HCT116 (cell line): ENCODE results near the gene DGAT2. TPM values are rescaled to one million over a fixed set of nuclear protein-coding genes. Genes with fewer than 3 reads are reported as not detected.

ENCODE experiments used
- ATAC-seq: fragments of 200-7000 bp; cut with Tn5 transposase; 2 replicates; pipeline ENCODE4 v1.9.1; 2020; ENCODE audit warnings: mild to moderate bottlenecking, moderate library complexity
- BruUV-seq: library from RNA; stranded (reverse); fragments of 400-500 nt; replicated peaks from 2 replicates; lab custom pipeline; 2021; lab: Mats Ljungman, UMichigan
- CTCF ChIA-PET: fragments of 300-600 bp; sonication (Branson Sonifier 250); formaldehyde crosslinking; loops from one replicate; lab custom pipeline; 2021; ENCODE audit warnings: antibody characterized with exemption; lab: Charles Lee
- POLR2A ChIA-PET: fragments of 300-600, 350-600 bp; sonication (Branson Sonifier 250); formaldehyde crosslinking; loops from one replicate; lab custom pipeline; 2021; ENCODE audit warnings: antibody characterized with exemption; lab: Charles Lee
- RAD21 ChIA-PET, 2 experiments: fragments of 300-600 bp; sonication (Branson Sonifier 250); formaldehyde crosslinking; loops; one replicate each; lab custom pipeline; 2023; ENCODE audit warnings: low total read pairs in 2 of 2; ENCODE audit not compliant: uncharacterized antibody in 2 of 2, unreplicated experiment in 2 of 2, low non-redundant PET in 1 of 2; lab: Charles Lee
- DNase-seq: peaks from one replicate; pipeline ENCODE4 v3.0.0-alpha.2; 2010; ENCODE audit warnings: low read depth, low spot score
- H2AFZ ChIP-seq: fragments of 200-600 bp; shearing (Covaris generic), sonication (generic); 2 replicates; pipeline ENCODE4 v1.6.1; 2017; ENCODE audit warnings: low read depth, mixed run types, mixed read lengths, antibody characterized with exemption, low read length; ENCODE audit not compliant: poor library complexity, severe bottlenecking
- H3K27ac ChIP-seq: 2 replicates; pipeline ENCODE4 v1.5.1; 2012; ENCODE audit warnings: low read depth, low read length
- H3K27me3 ChIP-seq: fragments of 200-600 bp; sonication (generic); 2 replicates; pipeline ENCODE4 v1.6.1; 2016; ENCODE audit warnings: mixed run types, low read length, mixed read lengths; ENCODE audit not compliant: insufficient read depth
- H3K36me3 ChIP-seq, 2 experiments: fragments of 200-500 bp in 1 of 2; fragments of 200-600 bp in 1 of 2; sonication (Bioruptor generic) in 1 of 2; sonication (generic) in 1 of 2; 2 replicates each; pipeline versions ENCODE4 v1.5.1 to v1.6.1; 2014 to 2016; ENCODE audit warnings: low read length in 2 of 2, inconsistent platforms in 1 of 2, mixed read lengths in 1 of 2, mixed run types in 1 of 2; ENCODE audit not compliant: insufficient read depth in 2 of 2, control insufficient read depth in 1 of 2
- H3K4me1 ChIP-seq, 2 experiments: fragments of 200-600 bp in 1 of 2; sonication (generic) in 1 of 2; 2 replicates each; pipeline versions ENCODE4 v1.5.1 to v1.6.1; 2012 to 2017; ENCODE audit warnings: low read length in 2 of 2, inconsistent platforms in 1 of 2, mild to moderate bottlenecking in 1 of 2, mixed read lengths in 1 of 2, mixed run types in 1 of 2, moderate library complexity in 1 of 2; ENCODE audit not compliant: insufficient read depth in 2 of 2, control insufficient read depth in 1 of 2
- H3K4me2 ChIP-seq: fragments of 200-600 bp; sonication (generic); 2 replicates; pipeline ENCODE4 v1.6.1; 2017; ENCODE audit warnings: mixed run types, low read length, mixed read lengths
- H3K4me3 ChIP-seq, 2 experiments: fragments of 200-600 bp in 1 of 2; sonication (generic) in 1 of 2; replicated peaks in 1 of 2; 2 replicates each; pipeline ENCODE4 v1.5.1; 2011 to 2016; ENCODE audit warnings: low read length in 2 of 2, control low read depth in 1 of 2, low read depth in 1 of 2, mild to moderate bottlenecking in 1 of 2, mixed read lengths in 1 of 2, mixed run types in 1 of 2
- H3K79me2 ChIP-seq: fragments of 200-600 bp; sonication (generic); 2 replicates; pipeline ENCODE4 v1.6.1; 2017; ENCODE audit warnings: mild to moderate bottlenecking, mixed run types, low read length, moderate library complexity, mixed read lengths; ENCODE audit not compliant: insufficient read depth
- H3K9ac ChIP-seq: fragments of 200-600 bp; sonication (generic); 2 replicates; pipeline ENCODE4 v1.6.1; 2016; ENCODE audit warnings: low read length, mixed read lengths
- H3K9me2 ChIP-seq: fragments of 200-600 bp; sonication (generic), shearing (Covaris generic); 2 replicates; pipeline ENCODE4 v1.6.1; 2017; ENCODE audit warnings: mixed run types, mild to moderate bottlenecking, moderate library complexity; ENCODE audit not compliant: insufficient read depth
- H3K9me3 ChIP-seq, 2 experiments: fragments of 200-500 bp in 1 of 2; fragments of 200-600 bp in 1 of 2; sonication (Bioruptor generic) in 1 of 2; sonication (generic) in 1 of 2; 2 replicates each; pipeline ENCODE4 v1.6.1; 2014 to 2017; ENCODE audit warnings: low read length in 2 of 2, mixed read lengths in 2 of 2, inconsistent platforms in 1 of 2, low read depth in 1 of 2, mild to moderate bottlenecking in 1 of 2, mixed run types in 1 of 2, moderate library complexity in 1 of 2; ENCODE audit not compliant: control insufficient read depth in 1 of 2, insufficient read depth in 1 of 2
- H4K20me1 ChIP-seq: fragments of 200-600 bp; sonication (generic), shearing (Covaris generic); 2 replicates; pipeline ENCODE4 v1.6.1; 2017; ENCODE audit warnings: mixed run types, mild to moderate bottlenecking, moderate library complexity; ENCODE audit not compliant: insufficient read depth
- CBX3 ChIP-seq: IDR thresholded peaks from 2 replicates; pipeline ENCODE4 v1.6.1; 2012; ENCODE audit warnings: low read depth
- CEBPB ChIP-seq: IDR thresholded peaks from 2 replicates; pipeline ENCODE4 v1.6.1; 2012; ENCODE audit warnings: low read depth
- EGR1 ChIP-seq: IDR thresholded peaks from 2 replicates; pipeline ENCODE4 v1.6.1; 2012; ENCODE audit warnings: low read depth
- ELF1 ChIP-seq: IDR thresholded peaks from 2 replicates; pipeline ENCODE4 v1.6.1; 2012; ENCODE audit warnings: low read depth, borderline replicate concordance
- EZH2 ChIP-seq: fragments of 200-600 bp; sonication (generic); IDR thresholded peaks from 2 replicates; pipeline ENCODE4 v1.6.1; 2017; ENCODE audit warnings: antibody characterized with exemption, mixed run types
- EZH2phosphoT487 ChIP-seq: fragments of 200-600 bp; IDR thresholded peaks from 2 replicates; pipeline ENCODE4 v1.6.1; 2018; ENCODE audit warnings: antibody characterized with exemption, borderline replicate concordance
- MAX ChIP-seq: IDR thresholded peaks from 2 replicates; pipeline ENCODE4 v1.6.1; 2012
- POLR2AphosphoS5 ChIP-seq: IDR thresholded peaks from 2 replicates; pipeline ENCODE4 v1.6.1; 2011; ENCODE audit warnings: mild to moderate bottlenecking, low read depth, low read length, moderate library complexity
- RAD21 ChIP-seq: IDR thresholded peaks from 2 replicates; pipeline ENCODE4 v1.6.1; 2012; ENCODE audit warnings: low read depth, mild to moderate bottlenecking
- REST ChIP-seq: IDR thresholded peaks from 2 replicates; pipeline ENCODE4 v1.6.1; 2012; ENCODE audit warnings: low read depth
- SIN3A ChIP-seq: IDR thresholded peaks from 2 replicates; pipeline ENCODE4 v1.6.1; 2012; ENCODE audit warnings: low read depth
- SP1 ChIP-seq: IDR thresholded peaks from 2 replicates; pipeline ENCODE4 v1.6.1; 2012; ENCODE audit warnings: low read depth
- ZFX ChIP-seq: fragments of 450-650 bp; IDR thresholded peaks from 2 replicates; pipeline ENCODE4 v1.6.1; 2017
- ZNF274 ChIP-seq: fragments of 200-500 bp; sonication (Bioruptor generic); IDR thresholded peaks from 2 replicates; pipeline ENCODE4 v1.6.1; 2014; ENCODE audit warnings: mild to moderate bottlenecking, low read depth, low read length, inconsistent platforms
- intact Hi-C: fragments of 100-400 bp; cut with micrococcal nuclease; formaldehyde crosslinking; loops from 2 replicates; pipeline ENCODE4 v1.10.0; 2022
- total RNA-seq: library from RNA; stranded (reverse); gene quantifications from one replicate; pipeline ENCODE4 v1.2.1, GENCODE V29; 2021; ENCODE audit not compliant: unreplicated experiment
- TF ChIP-seq, protein P1 (sequence below), 3 experiments: fragments of 200-600 bp in 1 of 3; sonication (generic) in 1 of 3; IDR thresholded peaks in 2 of 3; conservative IDR thresholded peaks in 1 of 3; 2 replicates each; pipeline ENCODE4 v1.5.1; 2012 to 2017; ENCODE audit warnings: low read depth in 2 of 3, low read length in 2 of 3, antibody characterized with exemption in 1 of 3, borderline replicate concordance in 1 of 3, control low read depth in 1 of 3, mild to moderate bottlenecking in 1 of 3, mixed read lengths in 1 of 3, mixed run types in 1 of 3, moderate library complexity in 1 of 3; ENCODE audit not compliant: insufficient read depth in 1 of 3

Gene DGAT2
- total RNA-seq, 1 experiment from 2014 or later: 2.4 TPM

DNA sequence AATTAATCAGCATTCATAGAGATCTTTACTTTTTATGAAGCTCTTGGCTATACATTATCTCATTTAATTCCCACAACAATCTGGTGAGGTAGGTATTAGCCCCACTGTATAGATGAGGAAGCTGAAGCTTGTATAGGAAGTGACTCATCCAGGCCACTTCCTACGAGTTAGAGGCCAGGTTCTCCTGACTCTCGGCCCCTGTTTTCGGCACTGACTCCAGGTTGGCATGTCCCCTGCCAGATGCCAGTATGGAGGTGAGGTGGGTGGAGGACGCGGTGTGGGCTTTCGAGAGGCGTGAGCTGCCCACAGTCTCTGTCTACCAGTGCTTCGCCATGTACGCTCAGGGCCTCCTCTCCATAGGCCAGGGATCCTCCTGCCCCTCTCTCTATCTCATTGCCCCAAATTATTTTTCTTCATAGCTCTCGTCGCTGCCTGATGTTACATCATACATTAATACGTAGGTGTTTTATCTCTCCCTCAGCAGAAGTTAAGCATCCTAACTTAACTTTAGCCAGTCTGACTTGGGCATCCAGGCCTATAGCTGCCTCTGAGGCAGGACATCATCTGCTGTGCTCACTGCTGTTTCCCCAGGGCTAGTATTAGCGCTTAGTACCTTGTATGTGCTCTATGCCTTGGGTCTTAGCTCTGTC, 9.0 kb downstream of the DGAT2 start (continued):
- no peak for TF ChIP-seq SIN3A
- no peak for TF ChIP-seq CEBPB
- no peak for TF ChIP-seq MAX
- TF ChIP-seq EGR1: no peak
- TF ChIP-seq EZH2: no peak
- no peak for TF ChIP-seq REST
- no peak for TF ChIP-seq CBX3
- TF ChIP-seq ELF1: no peak
- TF ChIP-seq SP1: no peak
- TF ChIP-seq, all 23 proteins: peak for 0

GRCh38 chr11:75778962-75779361, 10.4 kb downstream of the DGAT2 start:
- H3K9ac ChIP-seq: no peak overlapping the region
- no peaks in the 10 kb centered on the region for H3K36me3 ChIP-seq
- intact Hi-C loops: no loop called here
- no peak for DNase-seq
- no TSS peak for BruUV-seq
- ChIA-PET RAD21 (no interaction called here), POLR2A (no interaction called here), CTCF (interaction anchor here (0.7 to 1.0 kb wide), 2 partner anchors 24 to 906 kb away, joined by 3 read pairs; no protein-coding TSS in a partner anchor)
- no peaks in the 10 kb centered on the region for H3K9me3 ChIP-seq
- H3K9me2 ChIP-seq: no peaks in the 10 kb centered on the region
- peaks cover 0 to 21% of the 10 kb centered on the region in 2 experiments; a peak in 2 of 4 replicates for H3K4me1 ChIP-seq
- ATAC-seq: no peak
- H2AFZ ChIP-seq: no peak overlapping the region
- H3K27ac ChIP-seq: no peak overlapping the region
- no peaks in the 10 kb centered on the region for H3K79me2 ChIP-seq
- H4K20me1 ChIP-seq: no peaks in the 10 kb centered on the region
- no peak overlapping the region for H3K4me2 ChIP-seq
- H3K27me3 ChIP-seq: no peaks in the 10 kb centered on the region
- H3K4me3 ChIP-seq: no peak overlapping the region
- no peak for TF ChIP-seq ZNF274
- TF ChIP-seq SIN3A: no peak
- no peak for TF ChIP-seq ZFX
- TF ChIP-seq RAD21: no peak
- TF ChIP-seq POLR2AphosphoS5: no peak
- TF ChIP-seq ELF1: no peak
- TF ChIP-seq REST: no peak
- no peak for TF ChIP-seq EGR1
- no peak for TF ChIP-seq CEBPB
- TF ChIP-seq EZH2: no peak
- TF ChIP-seq MAX: no peak
- TF ChIP-seq EZH2phosphoT487: no peak
- TF ChIP-seq, protein P1, sequence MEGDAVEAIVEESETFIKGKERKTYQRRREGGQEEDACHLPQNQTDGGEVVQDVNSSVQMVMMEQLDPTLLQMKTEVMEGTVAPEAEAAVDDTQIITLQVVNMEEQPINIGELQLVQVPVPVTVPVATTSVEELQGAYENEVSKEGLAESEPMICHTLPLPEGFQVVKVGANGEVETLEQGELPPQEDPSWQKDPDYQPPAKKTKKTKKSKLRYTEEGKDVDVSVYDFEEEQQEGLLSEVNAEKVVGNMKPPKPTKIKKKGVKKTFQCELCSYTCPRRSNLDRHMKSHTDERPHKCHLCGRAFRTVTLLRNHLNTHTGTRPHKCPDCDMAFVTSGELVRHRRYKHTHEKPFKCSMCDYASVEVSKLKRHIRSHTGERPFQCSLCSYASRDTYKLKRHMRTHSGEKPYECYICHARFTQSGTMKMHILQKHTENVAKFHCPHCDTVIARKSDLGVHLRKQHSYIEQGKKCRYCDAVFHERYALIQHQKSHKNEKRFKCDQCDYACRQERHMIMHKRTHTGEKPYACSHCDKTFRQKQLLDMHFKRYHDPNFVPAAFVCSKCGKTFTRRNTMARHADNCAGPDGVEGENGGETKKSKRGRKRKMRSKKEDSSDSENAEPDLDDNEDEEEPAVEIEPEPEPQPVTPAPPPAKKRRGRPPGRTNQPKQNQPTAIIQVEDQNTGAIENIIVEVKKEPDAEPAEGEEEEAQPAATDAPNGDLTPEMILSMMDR (IDR thresholded peaks at IDR 0.05 in 2 of 3, conservative IDR thresholded peaks at IDR 0.05 in 1 of 3; ENCODE audit: borderline replicate concordance in 1 of 3, insufficient read depth in 1 of 3, low read depth in 2 of 3, low read length in 2 of 3): no peak
